B cell (primary cell): ENCODE measurements around the gene FOXB2. TPM values are rescaled to one million over a fixed set of nuclear protein-coding genes. Genes with fewer than 3 reads are reported as not detected.

Source experiments
- ATAC-seq: fragments of 200-7000 bp; cut with Tn5 transposase; one replicate; pipeline ENCODE4 v1.10.0; 2021; ENCODE audit warnings: low read depth, mild to moderate bottlenecking, moderate number of reproducible peaks, moderate library complexity
- CTCF ChIA-PET: fragments of 350-600 bp; sonication (Branson Sonifier 250); formaldehyde crosslinking; loops from one replicate; lab custom pipeline; 2021; ENCODE audit warnings: antibody characterized with exemption, inconsistent platforms; lab: Charles Lee
- POLR2A ChIA-PET: fragments of 350-600 bp; sonication (Branson Sonifier 250); formaldehyde crosslinking; loops from one replicate; lab custom pipeline; 2021; ENCODE audit warnings: antibody characterized with exemption; lab: Charles Lee
- DNase-seq: peaks from one replicate; pipeline ENCODE4 v3.0.0; 2013
- H2AFZ ChIP-seq: 2 replicates; pipeline ENCODE4 v1.6.1; 2012; ENCODE audit warnings: mild to moderate bottlenecking, low read depth, low read length; ENCODE audit not compliant: insufficient read depth, poor library complexity, severe bottlenecking
- H3K27ac ChIP-seq, 2 donors: 1 replicate in 1 of 2; 2 replicates in 1 of 2; pipeline ENCODE4 v1.5.1; 2012 to 2013; ENCODE audit warnings: low read length in 2 of 2, mild to moderate bottlenecking in 2 of 2, moderate library complexity in 1 of 2
- H3K27me3 ChIP-seq, 4 experiments: fragments of 200-600 bp in 1 of 4; sonication (generic) in 1 of 4; replicated peaks in 1 of 4; 1 replicate in 2 of 4; 2 replicates in 2 of 4; pipeline versions ENCODE4 v1.6.1 to v1.7.0; 2013 to 2016; ENCODE audit warnings: low read length in 3 of 4, mild to moderate bottlenecking in 2 of 4, mixed read lengths in 1 of 4, moderate library complexity in 1 of 4; ENCODE audit not compliant: insufficient read depth in 4 of 4, control insufficient read depth in 3 of 4; ENCODE audit errors: control extremely low read depth in 1 of 4
- H3K36me3 ChIP-seq, 2 experiments: replicated peaks in 1 of 2; 1 replicate in 1 of 2; 2 replicates in 1 of 2; pipeline versions ENCODE4 v1.6.1 to v1.7.1; 2013; ENCODE audit warnings: low read length in 1 of 2; ENCODE audit not compliant: insufficient read depth in 2 of 2, control insufficient read depth in 1 of 2; ENCODE audit errors: control extremely low read depth in 1 of 2, extremely low read depth in 1 of 2
- H3K4me1 ChIP-seq, 2 donors: fragments of 200-600 bp in 1 of 2; sonication (generic) in 1 of 2; 1 replicate in 1 of 2; 2 replicates in 1 of 2; pipeline versions ENCODE4 v1.5.1 to v1.6.1; 2013 to 2017; ENCODE audit warnings: low read length in 2 of 2; ENCODE audit not compliant: control insufficient read depth in 2 of 2, insufficient read depth in 2 of 2
- H3K4me2 ChIP-seq: replicated peaks from 2 replicates; pipeline ENCODE3; 2012; ENCODE audit warnings: mild to moderate bottlenecking, low read depth, low read length; ENCODE audit not compliant: poor library complexity, severe bottlenecking
- H3K4me3 ChIP-seq, 5 experiments: fragments of 200-600 bp in 1 of 5; sonication (generic) in 1 of 5; 1 replicate in 3 of 5; 2 replicates in 2 of 5; pipeline versions ENCODE4 v1.5.1 to v1.7.0; 2011 to 2016; ENCODE audit warnings: low read length in 4 of 5, mild to moderate bottlenecking in 4 of 5, low read depth in 2 of 5, control low read depth in 1 of 5, moderate library complexity in 1 of 5; ENCODE audit not compliant: insufficient read depth in 1 of 5; ENCODE audit errors: control extremely low read depth in 1 of 5, extremely low read depth in 1 of 5
- H3K79me2 ChIP-seq: fragments of 200-600 bp; sonication (generic); one replicate; pipeline ENCODE4 v1.6.0; 2016; ENCODE audit warnings: low read length; ENCODE audit not compliant: control insufficient read depth, insufficient read depth
- H3K9ac ChIP-seq: fragments of 200-600 bp; sonication (generic); 2 replicates; pipeline ENCODE4 v1.6.1; 2017; ENCODE audit warnings: mild to moderate bottlenecking, low read length, moderate library complexity
- H3K9me3 ChIP-seq, 3 donors: one replicate each; pipeline versions ENCODE4 v1.6.1 to v1.7.1; 2013; ENCODE audit warnings: low read length in 2 of 3; ENCODE audit not compliant: control insufficient read depth in 2 of 3, insufficient read depth in 1 of 3; ENCODE audit errors: control extremely low read depth in 1 of 3
- H4K20me1 ChIP-seq: 2 replicates; pipeline ENCODE4 v1.6.0; 2012; ENCODE audit warnings: mild to moderate bottlenecking, low read length; ENCODE audit not compliant: insufficient read depth, control insufficient read depth, poor library complexity, severe bottlenecking
- H3K27ac Mint-ChIP-seq: one replicate; pipeline ENCODE4 v1.8.0; 2021; ENCODE audit warnings: mixed read lengths
- H3K27me3 Mint-ChIP-seq: one replicate; pipeline ENCODE4 v1.8.0; 2021; ENCODE audit warnings: mixed read lengths
- H3K4me1 Mint-ChIP-seq: one replicate; pipeline ENCODE4 v1.8.0; 2021; ENCODE audit warnings: mixed read lengths
- H3K4me3 Mint-ChIP-seq: one replicate; pipeline ENCODE4 v1.8.0; 2021; ENCODE audit warnings: mixed read lengths
- H3K9me3 Mint-ChIP-seq: one replicate; pipeline ENCODE4 v1.8.0; 2022; ENCODE audit warnings: mixed read lengths; ENCODE audit not compliant: insufficient read depth
- EZH2 ChIP-seq: IDR thresholded peaks from 2 replicates; pipeline ENCODE4 v1.6.1; 2012; ENCODE audit warnings: borderline replicate concordance, low read depth, mild to moderate bottlenecking, moderate library complexity, low read length; ENCODE audit not compliant: insufficient read depth, poor library complexity, severe bottlenecking
- WGBS: methylation state at CpG from one replicate; pipeline ENCODE4 v1.1.5; 2013; ENCODE audit warnings: missing lambda C conversion rate; ENCODE audit not compliant: insufficient coverage; 5-methylcytosine and 5-hydroxymethylcytosine counted together
- intact Hi-C: fragments of 100-400 bp; cut with micrococcal nuclease; formaldehyde crosslinking; loops from one replicate; pipeline ENCODE4 v1.10.0; 2022
- polyA plus RNA-seq: library from polyadenylated mRNA; depleted of rRNA; stranded (reverse); fragments of >200 nt; gene quantifications from 2 replicates; pipeline ENCODE4 v1.2.3, GENCODE V29; 2012
- total RNA-seq, 2 donors: library from RNA; stranded (reverse); fragments of 120-200 nt in 1 of 2; gene quantifications; 1 replicate in 1 of 2; 2 replicates in 1 of 2; pipeline versions ENCODE4 v1.2.3 to v1.2.4, GENCODE V29; 2013 to 2022
- TF ChIP-seq, protein P1 (sequence below): fragments of 200-600 bp; IDR thresholded peaks from one replicate; pipeline ENCODE4 v1.8.0; 2022; ENCODE audit warnings: antibody characterized with exemption, mild to moderate bottlenecking

The FOXB2 gene
- total and polyA plus RNA-seq, 2 donors (not counting 1 experiment from before 2014, with no cell fraction given) = not detected

- Histone ChIP-seq H3K9ac (no peak overlapping the region), H3K4me2 (no peak overlapping the region), H2AFZ (no peak overlapping the region), H3K79me2 (no peaks in the 10 kb centered on the region), H3K27ac (no peak overlapping the region), H3K9me3 (no peaks in the 10 kb centered on the region), H4K20me1 (no peaks in the 10 kb centered on the region), H3K27me3 (peaks cover 0 to 8% (median 1%) of the 10 kb centered on the region in 4 experiments), H3K36me3 (no peaks in the 10 kb centered on the region), H3K4me1 (no peaks in the 10 kb centered on the region), H3K4me3 (no peak overlapping the region)
- H3K27me3 Mint-ChIP-seq = peaks cover 14% of the 10 kb centered on the region
- TF ChIP-seq, protein P1, sequence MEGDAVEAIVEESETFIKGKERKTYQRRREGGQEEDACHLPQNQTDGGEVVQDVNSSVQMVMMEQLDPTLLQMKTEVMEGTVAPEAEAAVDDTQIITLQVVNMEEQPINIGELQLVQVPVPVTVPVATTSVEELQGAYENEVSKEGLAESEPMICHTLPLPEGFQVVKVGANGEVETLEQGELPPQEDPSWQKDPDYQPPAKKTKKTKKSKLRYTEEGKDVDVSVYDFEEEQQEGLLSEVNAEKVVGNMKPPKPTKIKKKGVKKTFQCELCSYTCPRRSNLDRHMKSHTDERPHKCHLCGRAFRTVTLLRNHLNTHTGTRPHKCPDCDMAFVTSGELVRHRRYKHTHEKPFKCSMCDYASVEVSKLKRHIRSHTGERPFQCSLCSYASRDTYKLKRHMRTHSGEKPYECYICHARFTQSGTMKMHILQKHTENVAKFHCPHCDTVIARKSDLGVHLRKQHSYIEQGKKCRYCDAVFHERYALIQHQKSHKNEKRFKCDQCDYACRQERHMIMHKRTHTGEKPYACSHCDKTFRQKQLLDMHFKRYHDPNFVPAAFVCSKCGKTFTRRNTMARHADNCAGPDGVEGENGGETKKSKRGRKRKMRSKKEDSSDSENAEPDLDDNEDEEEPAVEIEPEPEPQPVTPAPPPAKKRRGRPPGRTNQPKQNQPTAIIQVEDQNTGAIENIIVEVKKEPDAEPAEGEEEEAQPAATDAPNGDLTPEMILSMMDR = no peak
- TF ChIP-seq EZH2 = no peak
- ChIA-PET POLR2A (no interaction called here), CTCF (no interaction called here)
- ATAC-seq = no peak
- 84% methylated on average over 5 of the region's 5 CpGs for WGBS
- H3K4me1 Mint-ChIP-seq = no peaks in the 10 kb centered on the region
- H3K27ac Mint-ChIP-seq = no peak overlapping the region
- no peaks in the 10 kb centered on the region for H3K9me3 Mint-ChIP-seq
- intact Hi-C loops = loop anchor here (5.0 kb wide), 3 partner anchors 318 to 583 kb away; no protein-coding TSS in a partner anchor
- H3K4me3 Mint-ChIP-seq = no peak overlapping the region
- no peak for DNase-seq
Observed at GRCh38 chr9:76985581-76985980, 33.9 kb upstream of the FOXB2 start.

GRCh38 chr9:76987594-76988200 lies 31.8 kb upstream of the FOXB2 start:
- H3K4me3 ChIP-seq = no peak overlapping the region
- H3K79me2 ChIP-seq = no peaks in the 10 kb centered on the region
- CTCF ChIA-PET = interaction anchor here (0.5 to 1.4 kb wide), 4 partner anchors 10 to 326 kb away, joined by 3 to 4 read pairs (median 4); no protein-coding TSS in a partner anchor
- no peak overlapping the region for H3K27ac Mint-ChIP-seq
- no peak overlapping the region for H3K9ac ChIP-seq
- TF ChIP-seq, protein P1 = peak; percentile 31
- no peak for TF ChIP-seq EZH2
- DNase-seq (peak; percentile 7), ATAC-seq (peak; percentile 21)
- H3K4me2 ChIP-seq = no peak overlapping the region
- H2AFZ ChIP-seq = no peak overlapping the region
- no peaks in the 10 kb centered on the region for H3K4me1 ChIP-seq
- POLR2A ChIA-PET = no interaction called here
- 56% methylated on average over 2 of the region's 3 CpGs for WGBS
- intact Hi-C loops = loop anchor here (5.0 kb wide), 3 partner anchors 320 to 585 kb away; no protein-coding TSS in a partner anchor
- no peak overlapping the region for H3K27ac ChIP-seq
- no peaks in the 10 kb centered on the region for H3K36me3 ChIP-seq
- no peaks in the 10 kb centered on the region for H3K4me1 Mint-ChIP-seq
- peaks cover 19% of the 10 kb centered on the region for H3K27me3 Mint-ChIP-seq
- H3K27me3 ChIP-seq = peaks cover 0 to 8% (median 1%) of the 10 kb centered on the region in 4 experiments
- H3K9me3 ChIP-seq = no peaks in the 10 kb centered on the region
- H4K20me1 ChIP-seq = no peaks in the 10 kb centered on the region
- no peak overlapping the region for H3K4me3 Mint-ChIP-seq
- H3K9me3 Mint-ChIP-seq = no peaks in the 10 kb centered on the region
